HL-60 (cell line): Measurements from ENCODE around the gene CCSER1.

Experiments used
- DNase-seq, 2 experiments: peaks; one replicate each; pipeline ENCODE4 v3.0.0-alpha.2; 2010 to 2020; ENCODE audit warnings: low read depth in 1 of 2, low spot score in 1 of 2
- H3K27ac ChIP-seq: fragments of 250-450 bp; sonication (Bioruptor Pico); replicated peaks from 2 replicates; pipeline ENCODE4 v1.5.1; 2020; ENCODE audit warnings: mild to moderate bottlenecking, moderate library complexity
- H3K27me3 ChIP-seq: fragments of 250-450 bp; sonication (Bioruptor Pico); 2 replicates; pipeline ENCODE4 v1.5.1; 2021; ENCODE audit warnings: mild to moderate bottlenecking, moderate library complexity; ENCODE audit not compliant: insufficient read depth, poor library complexity, severe bottlenecking
- H3K4me3 ChIP-seq: replicated peaks from 2 replicates; pipeline ENCODE4 v1.5.1; 2011; ENCODE audit warnings: mild to moderate bottlenecking, control low read depth, low read length; ENCODE audit not compliant: insufficient read depth
- CTCF ChIP-seq: IDR thresholded peaks from one replicate; pipeline ENCODE4 v1.5.1; 2011; ENCODE audit warnings: low read length, control low read depth, inconsistent platforms; ENCODE audit not compliant: insufficient read depth
- GABPA ChIP-seq: IDR thresholded peaks from 2 replicates; pipeline ENCODE4 v1.6.1; 2012; ENCODE audit warnings: low read depth
- POLR2AphosphoS5 ChIP-seq: IDR thresholded peaks from 2 replicates; pipeline ENCODE4 v1.6.1; 2012; ENCODE audit warnings: low read depth
- REST ChIP-seq: IDR thresholded peaks from 2 replicates; pipeline ENCODE4 v1.6.1; 2012; ENCODE audit warnings: low read depth; ENCODE audit not compliant: insufficient replicate concordance
- SPI1 ChIP-seq: IDR thresholded peaks from 2 replicates; pipeline ENCODE4 v1.6.1; 2012; ENCODE audit warnings: low read depth, mild to moderate bottlenecking, borderline replicate concordance

Gene CCSER1

GRCh38 chr4:91422011-91422410 lies 1294.8 kb downstream of the CCSER1 start:
- TF ChIP-seq SPI1 (no peak), GABPA (no peak), CTCF (no peak), POLR2AphosphoS5 (no peak), REST (no peak)
- Histone ChIP-seq H3K4me3 (no peak overlapping the region), H3K27ac (no peak overlapping the region), H3K27me3 (no peaks in the 10 kb centered on the region)
- DNase-seq, result no peak

GRCh38 chr4:91426725-91427124 lies 1299.5 kb downstream of the CCSER1 start:
- no peak for DNase-seq
- no peak overlapping the region for H3K27ac ChIP-seq
- TF ChIP-seq REST (no peak), CTCF (no peak), POLR2AphosphoS5 (no peak), SPI1 (no peak), GABPA (no peak)

GRCh38 chr4:91427171-91427570 lies 1300.0 kb downstream of the CCSER1 start:
- no peaks in the 10 kb centered on the region for H3K27me3 ChIP-seq
- DNase-seq, result no peak
- no peak overlapping the region for H3K4me3 ChIP-seq
- no peak overlapping the region for H3K27ac ChIP-seq
- no peak for TF ChIP-seq SPI1
- no peak for TF ChIP-seq POLR2AphosphoS5

More at GRCh38 chr4:91426725-91427124, 1299.5 kb downstream of the CCSER1 start:
- Histone ChIP-seq H3K27me3 (no peaks in the 10 kb centered on the region), H3K4me3 (no peak overlapping the region)

GRCh38 chr4:91434631-91435030 lies 1307.4 kb downstream of the CCSER1 start:
- Histone ChIP-seq H3K27me3 (no peaks in the 10 kb centered on the region), H3K4me3 (no peak overlapping the region), H3K27ac (no peak overlapping the region)
- DNase-seq, result no peak
- TF ChIP-seq POLR2AphosphoS5, result no peak
- TF ChIP-seq REST, result no peak
- TF ChIP-seq SPI1, result no peak
- no peak for TF ChIP-seq CTCF
- TF ChIP-seq GABPA, result no peak
